K562 (cell line): ENCODE data around the gene MCRS1. TPM values are rescaled to one million over a fixed set of nuclear protein-coding genes. Genes with fewer than 3 reads are reported as not detected.

Source experiments
- ATAC-seq: fragments of 200-7000 bp; cut with Tn5 transposase; 3 replicates; pipeline ENCODE4 v1.9.1; 2020; ENCODE audit warnings: moderate library complexity
- BruUV-seq: library from RNA; stranded (reverse); fragments of 400-500 nt; replicated peaks from 2 replicates; lab custom pipeline; 2021; lab: Mats Ljungman, UMichigan
- CTCF ChIA-PET: fragments of 300-600 bp; formaldehyde crosslinking; extraction: SDS; loops from one replicate; lab custom pipeline; 2021; ENCODE audit warnings: low intra/inter-chr PET ratio; lab: Yijun Ruan, JAX
- POLR2A ChIA-PET: fragments of 300-600, 350-650 bp; sonication (Branson Sonifier 250); formaldehyde crosslinking; extraction: SDS; loops from one replicate; lab custom pipeline; 2021; ENCODE audit warnings: antibody characterized with exemption, inconsistent platforms; lab: Yijun Ruan, JAX
- DNase-seq, 4 experiments: peaks; one replicate each; pipeline versions ENCODE4 v3.0.0 to v3.0.0-alpha.2; 2011 to 2018; ENCODE audit warnings: low spot score in 3 of 4, mixed read lengths in 3 of 4; ENCODE audit errors: extremely low read depth in 1 of 4
- FAIRE-seq: peaks from 2 replicates; lab custom pipeline; 2011; peaks lifted over from hg19 to GRCh38; lab: Jason Lieb, UNC
- H2AFZ ChIP-seq: 2 replicates; pipeline ENCODE4 v1.6.0; 2011; ENCODE audit warnings: low read depth, low read length, control low read depth, inconsistent platforms
- H3K27ac ChIP-seq: fragments of 200-600 bp; 3 replicates; pipeline ENCODE4 v1.8.0; 2011; ENCODE audit warnings: low read depth, mild to moderate bottlenecking, control low read depth, inconsistent platforms, low read length, moderate library complexity, mixed read lengths; ENCODE audit errors: extremely low read depth
- H3K27me3 ChIP-seq, 2 experiments: fragments of 300-600 bp in 1 of 2; 2 replicates in 1 of 2; 3 replicates in 1 of 2; pipeline versions ENCODE4 v1.6.0 to v1.8.0; 2011; ENCODE audit warnings: inconsistent platforms in 2 of 2, low read length in 2 of 2, mild to moderate bottlenecking in 1 of 2, mixed read lengths in 1 of 2, moderate library complexity in 1 of 2; ENCODE audit not compliant: control insufficient read depth in 2 of 2, insufficient read depth in 2 of 2
- H3K36me3 ChIP-seq: fragments of 300-600 bp; 3 replicates; pipeline ENCODE4 v1.8.0; 2011; ENCODE audit warnings: mild to moderate bottlenecking, low read length, inconsistent platforms; ENCODE audit not compliant: control insufficient read depth, insufficient read depth
- H3K4me1 ChIP-seq, 2 experiments: fragments of 200-600 bp in 1 of 2; replicated peaks in 1 of 2; 2 replicates in 1 of 2; 3 replicates in 1 of 2; pipeline versions ENCODE4 v1.5.1 to v1.8.0; 2011; ENCODE audit warnings: inconsistent platforms in 2 of 2, low read length in 2 of 2, mild to moderate bottlenecking in 1 of 2, mixed read lengths in 1 of 2, moderate library complexity in 1 of 2; ENCODE audit not compliant: control insufficient read depth in 2 of 2, insufficient read depth in 2 of 2
- H3K4me2 ChIP-seq: 2 replicates; pipeline ENCODE4 v1.6.1; 2011; ENCODE audit warnings: low read length, control low read depth, inconsistent platforms, mixed read lengths; ENCODE audit not compliant: insufficient read depth
- H3K4me3 ChIP-seq: fragments of 200-600 bp; sonication (generic), shearing (Covaris generic); 2 replicates; pipeline ENCODE4 v1.5.1; 2016; ENCODE audit warnings: control low read depth, inconsistent platforms
- H3K79me2 ChIP-seq: fragments of 200-600 bp; 3 replicates; pipeline ENCODE4 v1.8.0; 2011; ENCODE audit warnings: low read length, inconsistent platforms; ENCODE audit not compliant: control insufficient read depth, insufficient read depth
- H3K9ac ChIP-seq, 2 experiments: 2 replicates each; pipeline versions ENCODE4 v1.6.0 to v1.6.1; 2011; ENCODE audit warnings: low read depth in 2 of 2, low read length in 2 of 2, control low read depth in 1 of 2, inconsistent platforms in 1 of 2, mild to moderate bottlenecking in 1 of 2, mixed read lengths in 1 of 2; ENCODE audit not compliant: insufficient read depth in 1 of 2
- H3K9me1 ChIP-seq: one replicate; pipeline ENCODE4 v1.6.0; 2011; ENCODE audit warnings: inconsistent platforms, mild to moderate bottlenecking, low read length, moderate library complexity; ENCODE audit not compliant: control insufficient read depth, insufficient read depth
- H3K9me3 ChIP-seq: replicated peaks from 2 replicates; pipeline ENCODE4 v1.5.1; 2011; ENCODE audit warnings: low read depth, low read length, inconsistent platforms; ENCODE audit not compliant: control insufficient read depth, insufficient read depth
- H4K20me1 ChIP-seq: replicated peaks from 2 replicates; pipeline ENCODE4 v1.6.1; 2011; ENCODE audit warnings: low read length, inconsistent platforms, mixed read lengths; ENCODE audit not compliant: control insufficient read depth, insufficient read depth
- CEBPG ChIP-seq, 3 experiments: fragments of 200-800 bp in 1 of 3; sonication (Bioruptor generic) in 1 of 3; sonication (generic) in 1 of 3; formaldehyde crosslinking in 1 of 3; IDR thresholded peaks in 2 of 3; conservative IDR thresholded peaks in 1 of 3; 2 replicates each; pipeline versions ENCODE4 v1.6.1 to v1.8.0; 2016 to 2022; ENCODE audit warnings: missing compliant biosample characterization in 2 of 3, missing genetic modification characterization in 2 of 3, mild to moderate bottlenecking in 1 of 3, missing genetic modification reagents in 1 of 3
- HMGXB4 ChIP-seq: sonication (generic); formaldehyde crosslinking; IDR thresholded peaks from 2 replicates; pipeline ENCODE4 v1.8.1; 2023; ENCODE audit warnings: mild to moderate bottlenecking, missing genetic modification reagents
- WGBS: fragments of 100-300 bp; shearing (Covaris generic); methylation state at CpG from one replicate; pipeline ENCODE4 v1.1.6; 2016; ENCODE audit warnings: low coverage, mixed read lengths; ENCODE audit not compliant: insufficient coverage; ENCODE audit errors: missing lambda C conversion rate; 5-methylcytosine and 5-hydroxymethylcytosine counted together
- in situ Hi-C: fragments of 300-500 bp; cut with MboI; formaldehyde crosslinking; loops from 4 replicates; pipeline ENCODE4 v1.15.0; 2018; ENCODE audit warnings: inconsistent platforms, mixed read lengths
- intact Hi-C: fragments of 100-400 bp; cut with micrococcal nuclease; formaldehyde crosslinking; loops from 2 replicates; pipeline ENCODE4 v1.14.2; 2022
- polyA plus RNA-seq, 8 experiments: library from polyadenylated mRNA; depleted of rRNA in 4 of 8; stranded (reverse) in 5 of 8; unstranded in 3 of 8; fragments of >200 nt; fragmentation: Nextera tagmentation in 2 of 8; fragmentation: Illumina TruSeq in 1 of 8; extraction: Ambion mirVana in 2 of 8; extraction: Trizol in 1 of 8; gene quantifications; 2 replicates each; pipeline versions ENCODE4 v1.2.1 to v1.2.3, GENCODE V29; 2011 to 2014; ENCODE audit warnings: inconsistent platforms in 1 of 8, missing spikeins in 1 of 8
- total RNA-seq, 7 experiments: library from RNA; depleted of rRNA in 6 of 7; stranded (reverse); fragments of >200 nt in 6 of 7; fragmentation: Illumina TruSeq in 2 of 7; extraction: Trizol in 2 of 7; gene quantifications; 2 replicates each; pipeline versions ENCODE4 v1.2.1 to v1.2.3, GENCODE V29; 2011 to 2021; ENCODE audit warnings: low replicate concordance in 1 of 7

The MCRS1 gene
- total and polyA plus RNA-seq, 9 of the 15 experiments (the other 6 are each of a cell fraction or from before 2014, with no cell fraction given), result 50.0 to 100 (median 73.2) TPM

DNA sequence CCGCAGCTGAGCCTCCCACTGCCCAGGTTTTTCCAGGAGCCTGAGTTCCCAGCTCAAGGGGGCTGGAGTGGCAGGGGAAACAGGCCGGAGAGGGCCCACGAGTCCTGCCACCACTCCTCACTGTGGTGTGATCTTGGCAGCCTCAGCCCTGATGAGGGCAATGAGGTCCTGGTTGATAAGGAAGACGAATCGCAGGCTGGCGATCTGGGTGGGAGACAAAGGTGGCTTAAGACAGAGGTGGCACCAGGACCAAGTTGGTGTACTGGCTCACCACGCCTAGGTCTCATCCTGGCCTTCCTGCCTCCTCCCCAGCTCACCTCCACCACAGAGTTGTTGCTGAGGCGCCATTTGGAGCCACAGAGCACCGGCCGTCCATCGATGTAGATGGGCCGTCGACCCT is 9.4 kb downstream of the MCRS1 start:
- intact Hi-C loops, result no loop called here
- BruUV-seq, result TSS peak; percentile 36
- Histone ChIP-seq H3K27ac (no peak overlapping the region), H3K27me3 (no peaks in the 10 kb centered on the region; a peak in 1 of 5 replicates), H4K20me1 (no peaks in the 10 kb centered on the region), H3K36me3 (peaks cover 66% of the 10 kb centered on the region; the same call in 2 of the 3 replicates), H3K9me1 (no peaks in the 10 kb centered on the region), H3K9ac (0 out of 4 replicates have a peak overlapping the region, but pooled peaks of 1 of the 2 experiments have one; percentile 36), H2AFZ (no peak overlapping the region), H3K79me2 (no peaks in the 10 kb centered on the region), H3K4me3 (no peak overlapping the region)
- ChIA-PET POLR2A (interaction anchor here (1.1 to 1.7 kb wide), 3 partner anchors 9 to 146 kb away, joined by 3 to 8 read pairs (median 4); partner anchors contain the start of gene MCRS1), CTCF (interaction anchor here (0.7 kb wide), 1 partner anchor 44 kb away, joined by 3 read pairs; no protein-coding TSS in a partner anchor)
- DNase-seq (no peak), ATAC-seq (no peak)
- in situ Hi-C loops, result no loop called here
- no peak for TF ChIP-seq CEBPG (CRISPR knock-in tag; IDR thresholded peaks at IDR 0.05)
- no peak for TF ChIP-seq CEBPG (tag; conservative IDR thresholded peaks at IDR 0.05 in 1 of 2, IDR thresholded peaks at IDR 0.05 in 1 of 2)
- TF ChIP-seq HMGXB4 (CRISPR knock-in tag), result no peak
- TF ChIP-seq, all 486 proteins: peak for 0
- no peak overlapping the region for H3K4me2 ChIP-seq
- peaks cover 0 to 20% of the 10 kb centered on the region in 2 experiments; a peak in 1 of 5 replicates for H3K4me1 ChIP-seq
- 86% methylated on average over 13 of the region's 13 CpGs for WGBS
- no peaks in the 10 kb centered on the region for H3K9me3 ChIP-seq
- no peak for FAIRE-seq
